GM12865 (cell line): ENCODE results near the gene NDUFB8.

Experiments used
- DNase-seq: peaks from one replicate; pipeline ENCODE4 v3.0.0; 2010; ENCODE audit warnings: low read depth
- H3K4me3 ChIP-seq: 2 replicates; pipeline ENCODE4 v1.5.1; 2011; ENCODE audit warnings: mild to moderate bottlenecking, low read depth, low read length, control low read depth
- CTCF ChIP-seq: IDR thresholded peaks from 2 replicates; pipeline ENCODE4 v1.5.1; 2011; ENCODE audit warnings: low read length, control low read depth, low read depth, inconsistent platforms; ENCODE audit not compliant: insufficient read depth; ENCODE audit errors: missing control alignments

Gene NDUFB8

GRCh38 chr10:100561005-100561404 lies 31.3 kb upstream of the NDUFB8 start:
- no peak for DNase-seq
- TF ChIP-seq CTCF = no peak
- H3K4me3 ChIP-seq = no peak overlapping the region

- TF ChIP-seq CTCF = no peak
- no peak overlapping the region for H3K4me3 ChIP-seq
- no peak for DNase-seq
Observed at GRCh38 chr10:100560248-100560647, 30.6 kb upstream of the NDUFB8 start.

DNA sequence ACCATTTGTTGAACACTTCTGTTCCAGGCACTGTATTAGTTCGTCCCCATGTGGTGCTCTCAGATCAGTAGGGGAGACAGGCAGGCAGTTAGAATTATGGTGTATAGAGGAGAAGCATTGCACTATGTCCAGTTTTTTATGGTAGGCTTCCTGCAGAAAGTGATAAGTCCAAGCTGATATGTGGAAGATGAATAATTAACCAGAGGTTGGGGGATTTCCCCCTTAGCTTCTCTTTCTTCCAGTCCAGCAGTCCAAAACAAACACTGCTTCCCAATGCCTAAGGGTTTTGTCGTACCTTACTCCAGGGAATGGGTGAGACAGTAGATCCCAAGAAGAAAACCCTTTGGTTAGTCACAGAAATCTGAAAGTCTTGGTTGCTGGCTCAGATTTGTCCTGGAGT lies 25.2 kb upstream of the NDUFB8 start:
- no peak for DNase-seq
- no peak overlapping the region for H3K4me3 ChIP-seq
- TF ChIP-seq CTCF = no peak

- H3K4me3 ChIP-seq = no peak overlapping the region
- TF ChIP-seq CTCF = no peak
- DNase-seq = no peak
Observed at GRCh38 chr10:100553929-100554328, 24.3 kb upstream of the NDUFB8 start.

GRCh38 chr10:100551738-100552137 lies 22.1 kb upstream of the NDUFB8 start:
- H3K4me3 ChIP-seq = no peak overlapping the region
- DNase-seq = no peak
- no peak for TF ChIP-seq CTCF

DNA sequence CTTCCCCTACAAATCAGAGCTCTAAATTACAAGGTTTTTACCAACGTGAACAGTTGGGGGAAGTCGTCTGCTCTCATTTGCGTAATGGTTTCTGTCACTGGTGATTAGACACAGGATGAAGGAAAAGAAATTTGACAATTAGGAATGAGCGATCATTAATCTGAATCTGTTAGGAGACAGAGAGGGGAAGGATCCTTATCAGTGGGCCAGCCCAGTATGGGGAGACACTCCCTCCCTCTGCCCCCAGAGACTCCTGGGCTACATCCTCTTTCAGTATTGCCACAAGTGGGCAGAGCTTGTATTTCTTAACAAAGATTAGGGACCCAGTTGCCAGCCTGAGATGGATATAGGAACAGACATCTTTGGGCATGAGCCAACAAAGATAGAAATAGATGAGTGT lies 21.5 kb upstream of the NDUFB8 start:
- TF ChIP-seq CTCF = no peak
- DNase-seq = no peak
- H3K4me3 ChIP-seq = no peak overlapping the region

DNA sequence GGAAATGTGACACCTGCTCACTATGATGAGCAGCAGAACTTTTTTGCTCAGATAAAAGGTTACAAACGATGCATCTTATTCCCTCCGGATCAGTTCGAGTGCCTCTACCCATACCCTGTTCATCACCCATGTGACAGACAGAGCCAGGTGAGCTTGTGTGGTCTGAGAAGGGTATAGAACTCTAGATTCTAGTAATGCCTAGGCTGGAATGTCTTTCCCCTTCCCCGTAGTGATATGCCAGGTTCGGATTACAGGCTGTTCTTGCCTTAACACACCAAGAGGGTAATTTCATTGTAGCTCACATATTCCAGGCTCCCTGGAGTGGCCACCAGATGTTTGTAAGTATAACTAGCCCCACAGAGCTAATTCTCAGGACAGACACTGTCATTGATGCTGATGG lies 15.3 kb upstream of the NDUFB8 start:
- no peak for TF ChIP-seq CTCF
- H3K4me3 ChIP-seq = no peak overlapping the region
- DNase-seq = no peak
